MM.1S (cell line): ENCODE results near the gene HOMER3.

Experiments
- EZH2phosphoT487 ChIP-seq: fragments of 300-600 bp; sonication (generic); IDR thresholded peaks from 2 replicates; pipeline ENCODE4 v1.6.1; 2018; ENCODE audit warnings: antibody characterized with exemption, low read length
- TF ChIP-seq, protein P1 (sequence below): fragments of 300-600 bp; sonication (generic); IDR thresholded peaks from 2 replicates; pipeline ENCODE4 v1.5.1; 2016; ENCODE audit warnings: antibody characterized with exemption, low read length, mixed read lengths

DNA sequence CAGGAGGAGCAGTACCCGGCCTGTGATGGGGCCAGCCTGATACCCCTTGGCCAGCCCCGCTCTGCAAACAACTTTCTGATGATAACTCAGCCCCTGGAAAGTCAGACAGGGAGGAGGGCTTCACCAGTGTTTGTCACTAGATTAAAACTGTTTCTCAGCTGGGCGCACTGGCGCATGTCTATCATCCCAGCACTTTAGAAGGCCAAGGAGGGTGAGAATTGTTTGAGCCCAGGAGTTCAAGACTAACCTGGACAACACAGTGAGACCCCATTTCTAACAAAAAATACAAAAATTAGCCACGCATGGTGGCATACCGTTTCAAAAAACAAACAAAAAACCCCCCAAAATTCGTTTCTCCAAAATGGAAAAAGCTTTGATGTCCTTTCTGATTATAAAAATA lies 39.5 kb downstream of the HOMER3 start:
- TF ChIP-seq, protein P1, sequence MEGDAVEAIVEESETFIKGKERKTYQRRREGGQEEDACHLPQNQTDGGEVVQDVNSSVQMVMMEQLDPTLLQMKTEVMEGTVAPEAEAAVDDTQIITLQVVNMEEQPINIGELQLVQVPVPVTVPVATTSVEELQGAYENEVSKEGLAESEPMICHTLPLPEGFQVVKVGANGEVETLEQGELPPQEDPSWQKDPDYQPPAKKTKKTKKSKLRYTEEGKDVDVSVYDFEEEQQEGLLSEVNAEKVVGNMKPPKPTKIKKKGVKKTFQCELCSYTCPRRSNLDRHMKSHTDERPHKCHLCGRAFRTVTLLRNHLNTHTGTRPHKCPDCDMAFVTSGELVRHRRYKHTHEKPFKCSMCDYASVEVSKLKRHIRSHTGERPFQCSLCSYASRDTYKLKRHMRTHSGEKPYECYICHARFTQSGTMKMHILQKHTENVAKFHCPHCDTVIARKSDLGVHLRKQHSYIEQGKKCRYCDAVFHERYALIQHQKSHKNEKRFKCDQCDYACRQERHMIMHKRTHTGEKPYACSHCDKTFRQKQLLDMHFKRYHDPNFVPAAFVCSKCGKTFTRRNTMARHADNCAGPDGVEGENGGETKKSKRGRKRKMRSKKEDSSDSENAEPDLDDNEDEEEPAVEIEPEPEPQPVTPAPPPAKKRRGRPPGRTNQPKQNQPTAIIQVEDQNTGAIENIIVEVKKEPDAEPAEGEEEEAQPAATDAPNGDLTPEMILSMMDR = no peak
- no peak for TF ChIP-seq EZH2phosphoT487
